ELR (cell line): ENCODE results near the gene FTSJ1.

ENCODE experiments used
- DNase-seq: peaks from one replicate; pipeline ENCODE4 v3.0.0-alpha.2; 2015; ENCODE audit warnings: low read depth

Gene FTSJ1

GRCh38 chrX:48470833-48471118, 5.2 kb upstream of the FTSJ1 start:
- no peak for DNase-seq

GRCh38 chrX:48471504-48471903, 4.5 kb upstream of the FTSJ1 start:
- DNase-seq: no peak

GRCh38 chrX:48472225-48472624, 3.8 kb upstream of the FTSJ1 start:
- DNase-seq: no peak

- no peak for DNase-seq
These were observed 2.9 kb upstream of the FTSJ1 start for GRCh38 chrX:48472851-48473703.

GRCh38 chrX:48473704-48473990, 2.4 kb upstream of the FTSJ1 start:
- DNase-seq: no peak

GRCh38 chrX:48474127-48474526, 1.9 kb upstream of the FTSJ1 start:
- peak; percentile 50 for DNase-seq

GRCh38 chrX:48474581-48474980, 1.4 kb upstream of the FTSJ1 start:
- DNase-seq: no peak

- DNase-seq: no peak
These were observed 703 bp upstream of the FTSJ1 start for GRCh38 chrX:48475296-48475695.

- no peak for DNase-seq
These were observed 920 bp downstream of the FTSJ1 start for GRCh38 chrX:48476919-48477318.

GRCh38 chrX:48477960-48478755, 2.2 kb downstream of the FTSJ1 start:
- DNase-seq: no peak

GRCh38 chrX:48478806-48479205, 2.8 kb downstream of the FTSJ1 start:
- DNase-seq: no peak

GRCh38 chrX:48480142-48480541, 4.1 kb downstream of the FTSJ1 start:
- no peak for DNase-seq

GRCh38 chrX:48480583-48480982, 4.6 kb downstream of the FTSJ1 start:
- DNase-seq: no peak

GRCh38 chrX:48482526-48482925, 6.5 kb downstream of the FTSJ1 start:
- DNase-seq: no peak

- DNase-seq: peak; percentile 95
These were observed 11.4 kb downstream of the FTSJ1 start for GRCh38 chrX:48487362-48487798.

GRCh38 chrX:48488034-48488433, 12.0 kb downstream of the FTSJ1 start:
- no peak for DNase-seq

- no peak for DNase-seq
These were observed 13.3 kb downstream of the FTSJ1 start for GRCh38 chrX:48489296-48489695.

GRCh38 chrX:48489892-48490291, 13.9 kb downstream of the FTSJ1 start:
- DNase-seq: no peak

- DNase-seq: peak; percentile 68
These were observed 14.7 kb downstream of the FTSJ1 start for GRCh38 chrX:48490661-48491060.

- no peak for DNase-seq
These were observed 15.8 kb downstream of the FTSJ1 start for GRCh38 chrX:48491809-48492208.

- DNase-seq: peak; percentile 71
These were observed 16.4 kb downstream of the FTSJ1 start for GRCh38 chrX:48492293-48492910.

GRCh38 chrX:48493890-48494364, 17.9 kb downstream of the FTSJ1 start:
- DNase-seq: peak; percentile 60

- DNase-seq: peak; percentile 52
These were observed 20.7 kb downstream of the FTSJ1 start for GRCh38 chrX:48496660-48497059.
